ENCODE measurements around the gene FOXC2.
A peak's percentile ranks its signal among the peaks of the same experiment; 100 is the strongest.

FOXC2 gene

DNA sequence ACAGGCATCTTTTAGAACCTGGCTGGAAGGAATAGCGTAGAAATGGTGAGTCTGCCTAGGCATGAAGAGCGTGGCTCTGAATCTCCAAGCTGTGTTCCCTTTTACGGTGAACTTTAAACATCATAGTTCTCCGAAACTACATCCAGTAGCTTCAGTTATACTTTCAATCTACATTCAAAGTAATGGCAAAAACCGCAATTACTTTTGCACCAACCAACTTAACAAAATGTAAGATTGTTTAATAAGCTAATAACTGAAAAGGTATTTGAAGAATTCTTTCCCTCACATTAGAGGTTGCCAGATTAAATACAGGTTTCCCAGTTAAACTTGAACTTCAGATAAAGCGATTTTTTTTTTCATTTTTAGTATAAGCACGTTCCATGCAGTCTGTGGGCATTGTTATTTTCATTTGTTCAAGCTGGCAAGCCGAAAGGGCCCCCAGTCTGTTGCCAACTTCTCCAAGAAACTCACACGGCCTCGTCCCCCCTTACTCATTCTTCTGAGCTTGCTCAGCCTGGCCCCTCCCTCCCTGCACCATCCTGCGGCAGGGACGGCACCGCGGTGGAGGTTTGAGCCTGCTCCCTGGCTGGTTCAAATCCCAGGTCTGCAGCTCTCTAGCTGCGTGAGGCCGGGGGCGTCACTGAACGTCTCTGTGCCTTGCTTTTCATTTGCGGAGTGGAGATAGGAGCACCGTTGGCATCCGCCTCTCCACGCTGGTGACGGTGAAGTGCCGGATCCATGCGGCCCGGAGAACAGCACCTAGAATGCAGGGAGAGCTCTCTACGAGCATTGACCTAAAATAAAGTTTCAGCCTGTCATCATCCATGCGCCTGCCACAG lies 8.1 kb upstream of the FOXC2 start:
- no peak for DNase-seq

DNA sequence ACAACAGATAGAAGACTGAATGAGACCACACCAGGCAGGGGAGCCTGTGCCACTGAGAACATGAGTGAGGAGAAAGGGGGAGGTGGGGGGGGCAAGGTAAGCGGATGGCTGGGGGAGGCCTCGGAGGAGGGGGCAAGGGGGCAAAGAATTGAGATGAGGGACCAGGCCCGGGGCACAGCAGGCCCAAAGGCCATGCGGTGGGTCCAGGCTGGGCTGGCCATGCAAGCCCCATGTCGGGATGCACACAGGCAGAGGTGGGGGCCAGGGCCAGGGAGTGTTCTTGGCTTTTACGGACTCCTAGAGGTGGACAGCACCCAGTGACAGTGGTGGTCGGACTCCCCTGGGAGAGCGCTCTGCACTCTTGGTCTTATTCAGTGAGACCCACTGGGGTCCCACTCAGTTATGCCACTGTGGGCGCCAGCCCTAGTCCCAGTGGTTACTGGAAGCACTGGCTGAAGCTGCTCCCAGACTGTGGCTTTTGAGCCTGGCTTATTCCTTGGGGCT lies 6.8 kb upstream of the FOXC2 start:
- no peak for DNase-seq

- no peak for DNase-seq
Observed at GRCh38 chr16:86562356-86562755, 4.3 kb upstream of the FOXC2 start.

DNA sequence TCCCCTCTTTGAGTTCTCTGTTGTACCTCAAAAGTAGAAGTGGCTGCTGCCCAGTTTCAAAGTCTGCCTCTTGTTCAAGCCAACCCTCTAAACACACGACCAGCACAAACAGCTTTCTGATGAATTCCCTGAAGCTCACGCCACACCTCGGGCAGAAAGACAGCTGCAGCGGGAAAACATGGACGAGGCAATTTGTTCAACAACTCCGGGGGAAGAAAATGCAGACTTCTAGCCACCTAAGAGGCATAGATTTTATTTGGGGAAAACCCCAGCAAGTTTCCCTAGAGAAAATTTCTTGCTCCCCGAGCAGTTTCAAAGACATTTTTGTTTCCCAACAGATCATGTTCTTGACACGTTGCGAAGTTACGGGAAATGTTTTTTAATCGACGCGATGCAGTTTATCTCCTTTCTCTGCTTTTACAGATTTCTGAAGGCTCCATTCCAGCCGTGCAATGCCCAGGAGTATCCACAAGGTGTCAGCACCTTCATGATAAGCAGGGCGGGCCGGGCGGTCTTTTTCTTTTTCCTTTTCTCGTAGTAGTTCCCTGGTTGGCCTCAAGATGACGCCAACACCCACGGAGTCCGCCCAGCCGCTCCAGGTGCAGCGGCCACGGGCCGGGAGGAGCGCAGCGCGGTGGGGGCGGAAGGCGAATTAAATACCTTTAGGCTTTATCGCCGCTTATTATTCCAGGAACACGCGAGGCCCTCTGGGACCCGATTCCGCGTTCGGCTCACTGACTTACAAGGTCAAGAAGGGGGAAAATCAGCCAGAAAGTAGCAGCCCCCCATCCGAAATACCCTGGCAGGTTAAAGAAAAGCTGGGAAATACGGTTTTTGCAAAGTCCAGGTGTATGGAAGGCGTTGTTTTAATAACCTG lies 2.9 kb upstream of the FOXC2 start:
- DNase-seq: peak; percentile 62

GRCh38 chr16:86565181-86565631 lies 1.4 kb upstream of the FOXC2 start:
- DNase-seq: no peak

GRCh38 chr16:86565644-86566511 lies 751 bp upstream of the FOXC2 start:
- DNase-seq: no peak

- no peak for DNase-seq
Observed at GRCh38 chr16:86566966-86567700, 504 bp downstream of the FOXC2 start.

DNA sequence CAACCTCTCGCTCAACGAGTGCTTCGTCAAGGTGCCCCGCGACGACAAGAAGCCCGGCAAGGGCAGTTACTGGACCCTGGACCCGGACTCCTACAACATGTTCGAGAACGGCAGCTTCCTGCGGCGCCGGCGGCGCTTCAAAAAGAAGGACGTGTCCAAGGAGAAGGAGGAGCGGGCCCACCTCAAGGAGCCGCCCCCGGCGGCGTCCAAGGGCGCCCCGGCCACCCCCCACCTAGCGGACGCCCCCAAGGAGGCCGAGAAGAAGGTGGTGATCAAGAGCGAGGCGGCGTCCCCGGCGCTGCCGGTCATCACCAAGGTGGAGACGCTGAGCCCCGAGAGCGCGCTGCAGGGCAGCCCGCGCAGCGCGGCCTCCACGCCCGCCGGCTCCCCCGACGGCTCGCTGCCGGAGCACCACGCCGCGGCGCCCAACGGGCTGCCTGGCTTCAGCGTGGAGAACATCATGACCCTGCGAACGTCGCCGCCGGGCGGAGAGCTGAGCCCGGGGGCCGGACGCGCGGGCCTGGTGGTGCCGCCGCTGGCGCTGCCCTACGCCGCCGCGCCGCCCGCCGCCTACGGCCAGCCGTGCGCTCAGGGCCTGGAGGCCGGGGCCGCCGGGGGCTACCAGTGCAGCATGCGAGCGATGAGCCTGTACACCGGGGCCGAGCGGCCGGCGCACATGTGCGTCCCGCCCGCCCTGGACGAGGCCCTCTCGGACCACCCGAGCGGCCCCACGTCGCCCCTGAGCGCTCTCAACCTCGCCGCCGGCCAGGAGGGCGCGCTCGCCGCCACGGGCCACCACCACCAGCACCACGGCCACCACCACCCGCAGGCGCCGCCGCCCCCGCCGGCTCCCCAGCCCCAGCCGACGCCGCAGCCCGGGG lies 1.3 kb downstream of the FOXC2 start:
- DNase-seq: no peak

- no peak for DNase-seq
Observed at GRCh38 chr16:86568677-86569623, 2.3 kb downstream of the FOXC2 start.

- DNase-seq: no peak
Observed at GRCh38 chr16:86569701-86570447, 3.2 kb downstream of the FOXC2 start.

DNA sequence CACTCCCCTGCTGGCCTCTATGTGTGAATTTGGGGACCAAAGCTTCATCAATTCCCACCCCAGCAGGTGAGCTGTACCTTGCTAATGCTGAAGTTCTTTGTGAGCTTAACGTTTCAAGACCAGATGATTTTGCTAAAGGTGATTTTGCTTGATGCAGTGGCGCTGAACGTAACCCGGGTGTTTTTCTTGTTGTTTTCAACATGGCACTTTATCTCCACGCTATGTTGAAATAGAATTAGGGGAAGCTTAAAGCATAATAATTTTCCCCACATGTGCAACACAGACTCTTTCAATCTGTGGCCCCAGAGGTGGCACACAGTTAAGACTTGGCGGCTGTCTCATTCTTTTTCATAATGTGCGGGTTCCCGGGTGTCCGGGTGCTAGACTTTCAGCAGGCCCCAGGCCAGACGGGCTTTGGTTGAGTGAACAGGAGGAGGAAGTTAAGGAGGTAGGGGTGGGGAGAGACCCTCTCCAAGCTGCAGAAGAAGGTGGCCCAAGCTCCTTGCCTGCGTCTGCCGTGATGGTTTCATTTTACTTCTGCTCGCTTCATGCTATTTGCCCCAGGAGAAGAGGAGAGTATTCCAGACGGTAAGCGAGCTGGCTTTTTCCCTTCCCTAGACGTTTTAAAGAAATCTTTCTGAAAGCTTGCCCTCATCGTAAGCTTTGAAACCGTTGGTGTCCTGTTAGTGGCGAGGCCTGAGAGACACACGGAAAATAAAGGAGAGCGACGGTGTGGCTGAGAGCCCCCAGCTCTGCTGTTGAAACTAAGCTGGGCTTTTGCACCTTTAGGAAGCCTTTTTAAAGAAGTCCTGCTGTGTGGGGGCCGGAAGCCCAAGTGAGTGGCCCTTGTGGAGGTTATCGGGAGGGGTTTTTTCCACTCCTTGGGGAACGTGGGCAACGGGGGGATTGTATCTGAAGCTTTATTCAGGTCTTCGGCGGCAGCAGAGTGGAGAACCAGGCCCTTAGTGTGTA lies 4.2 kb downstream of the FOXC2 start:
- no peak for DNase-seq

- no peak for DNase-seq
Observed at GRCh38 chr16:86571530-86571915, 4.9 kb downstream of the FOXC2 start.

DNA sequence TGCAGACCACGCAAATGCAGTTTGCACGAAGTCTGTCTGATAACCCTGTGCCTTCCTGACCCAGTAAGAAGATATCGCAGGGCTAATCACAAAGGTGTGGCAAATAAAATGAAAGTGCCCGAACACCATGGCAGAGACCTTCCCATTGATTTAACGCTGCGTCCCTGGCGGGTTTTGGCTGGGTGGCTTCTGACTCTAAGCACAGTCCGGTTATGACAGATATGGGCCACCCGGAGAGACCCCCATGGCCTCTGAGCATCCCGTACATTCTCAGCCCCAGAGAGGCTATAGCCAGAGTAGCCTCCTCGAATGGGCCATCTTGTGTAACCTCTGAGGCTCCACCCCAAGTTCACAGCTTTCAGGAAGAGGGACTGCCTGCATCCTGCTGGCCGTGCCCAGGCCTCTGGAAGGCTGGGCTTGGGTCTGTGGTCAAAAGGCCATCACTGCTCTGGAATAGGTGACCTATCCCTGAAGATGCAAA lies 5.5 kb downstream of the FOXC2 start:
- DNase-seq: no peak

- no peak for DNase-seq
Observed at GRCh38 chr16:86572606-86573005, 6.0 kb downstream of the FOXC2 start.

GRCh38 chr16:86573215-86573614 lies 6.6 kb downstream of the FOXC2 start:
- no peak for DNase-seq

- DNase-seq: no peak
Observed at GRCh38 chr16:86573646-86574508, 7.2 kb downstream of the FOXC2 start.

- no peak for DNase-seq
Observed at GRCh38 chr16:86574646-86575045, 8.0 kb downstream of the FOXC2 start.

Data from KG1 (cell line).